Measurements from ENCODE around the gene ARHGAP27.
A peak's percentile ranks its signal among the peaks of the same experiment; 100 is the strongest.
"Not testable (repeated sequence)": the region's sequence is repeated elsewhere in the genome, so short reads cannot be mapped to it uniquely, and the experiment has no call there.

Gene ARHGAP27

GRCh38 chr17:45445901-45446743 is 13.5 kb upstream of the ARHGAP27 start:
- not testable (repeated sequence) for DNase-seq

- not testable (repeated sequence) for DNase-seq
Measured at GRCh38 chr17:45444856-45445820, 12.5 kb upstream of the ARHGAP27 start.

GRCh38 chr17:45444301-45444700 is 11.6 kb upstream of the ARHGAP27 start:
- DNase-seq, result not testable (repeated sequence)

GRCh38 chr17:45443371-45444260 is 10.9 kb upstream of the ARHGAP27 start:
- not testable (repeated sequence) for DNase-seq

GRCh38 chr17:45441526-45442310 is 9.0 kb upstream of the ARHGAP27 start:
- DNase-seq, result no peak

- DNase-seq, result not testable (repeated sequence)
Measured at GRCh38 chr17:45440839-45441515, 8.3 kb upstream of the ARHGAP27 start.

- DNase-seq, result no peak
Measured at GRCh38 chr17:45440161-45440778, 7.6 kb upstream of the ARHGAP27 start.

- DNase-seq, result no peak
Measured at GRCh38 chr17:45438931-45439610, 6.4 kb upstream of the ARHGAP27 start.

GRCh38 chr17:45437465-45438283 is 5.0 kb upstream of the ARHGAP27 start:
- no peak for DNase-seq

- no peak for DNase-seq
Measured at GRCh38 chr17:45436625-45437464, 4.2 kb upstream of the ARHGAP27 start.

GRCh38 chr17:45436161-45436560 is 3.5 kb upstream of the ARHGAP27 start:
- no peak for DNase-seq

GRCh38 chr17:45435481-45435880 is 2.8 kb upstream of the ARHGAP27 start:
- no peak for DNase-seq

GRCh38 chr17:45433159-45433535 is 477 bp upstream of the ARHGAP27 start:
- DNase-seq, result no peak

GRCh38 chr17:45431531-45432404 is 902 bp downstream of the ARHGAP27 start:
- peak; percentile 68 for DNase-seq

- DNase-seq, result no peak
Measured at GRCh38 chr17:45430738-45431530, 1.7 kb downstream of the ARHGAP27 start.

Measured in NCI-H748 treated with DMSO at 0.1 percent for 48 hours (cell line).